DND-41 (cell line): ENCODE results near the gene PDZRN3.

ENCODE experiments used
- ATAC-seq: fragments of 200-7000 bp; cut with Tn5 transposase; 3 replicates; pipeline ENCODE4 v1.9.1; 2021; ENCODE audit warnings: low read depth; ENCODE audit not compliant: insufficient read depth
- DNase-seq: peaks from one replicate; pipeline ENCODE4 v3.0.0-alpha.2; 2020
- H2AFZ ChIP-seq: 2 replicates; pipeline ENCODE4 v1.6.0; 2012; ENCODE audit warnings: low read depth, low read length
- H3K27ac ChIP-seq: 2 replicates; pipeline ENCODE4 v1.5.1; 2012; ENCODE audit warnings: low read length, inconsistent platforms
- H3K27me3 ChIP-seq: fragments of 200-600 bp; sonication (generic); 2 replicates; pipeline ENCODE4 v1.6.0; 2012; ENCODE audit warnings: low read length, mild to moderate bottlenecking, inconsistent platforms; ENCODE audit not compliant: insufficient read depth, poor library complexity
- H3K36me3 ChIP-seq: 2 replicates; pipeline ENCODE4 v1.5.1; 2012; ENCODE audit warnings: low read length, inconsistent platforms; ENCODE audit not compliant: insufficient read depth
- H3K4me1 ChIP-seq: 2 replicates; pipeline ENCODE4 v1.5.1; 2012; ENCODE audit warnings: mild to moderate bottlenecking, low read length; ENCODE audit not compliant: insufficient read depth
- H3K4me2 ChIP-seq: 2 replicates; pipeline ENCODE4 v1.6.0; 2012; ENCODE audit warnings: mild to moderate bottlenecking, moderate library complexity, low read length, inconsistent platforms; ENCODE audit not compliant: insufficient read depth
- H3K4me3 ChIP-seq, 2 experiments: fragments of 200-600 bp in 1 of 2; shearing (Covaris generic) in 1 of 2; 2 replicates each; pipeline ENCODE4 v1.5.1; 2012 to 2016; ENCODE audit warnings: inconsistent platforms in 2 of 2, low read length in 2 of 2, mild to moderate bottlenecking in 2 of 2, low read depth in 1 of 2, moderate library complexity in 1 of 2
- H3K79me2 ChIP-seq: 2 replicates; pipeline ENCODE4 v1.6.0; 2012; ENCODE audit warnings: low read length, inconsistent platforms; ENCODE audit not compliant: insufficient read depth
- H3K9ac ChIP-seq: 2 replicates; pipeline ENCODE4 v1.6.0; 2012; ENCODE audit warnings: low read depth, mild to moderate bottlenecking, inconsistent platforms, low read length, moderate library complexity
- H3K9me3 ChIP-seq: 2 replicates; pipeline ENCODE4 v1.5.1; 2012; ENCODE audit warnings: low read length, moderate library complexity, mild to moderate bottlenecking, inconsistent platforms; ENCODE audit not compliant: insufficient read depth, severe bottlenecking
- H4K20me1 ChIP-seq: 2 replicates; pipeline ENCODE4 v1.6.0; 2012; ENCODE audit warnings: low read length; ENCODE audit not compliant: insufficient read depth
- CTCF ChIP-seq: IDR thresholded peaks from 2 replicates; pipeline ENCODE4 v1.5.1; 2012; ENCODE audit warnings: borderline replicate concordance, low read length, moderate library complexity, mild to moderate bottlenecking; ENCODE audit not compliant: poor library complexity, severe bottlenecking; ENCODE audit errors: extremely low read depth
- EZH2 ChIP-seq: IDR thresholded peaks from 3 replicates; pipeline ENCODE4 v1.6.1; 2012; ENCODE audit warnings: borderline replicate concordance, low read depth, mild to moderate bottlenecking, moderate library complexity, low read length, inconsistent platforms; ENCODE audit not compliant: severe bottlenecking

Gene PDZRN3

GRCh38 chr3:73555076-73555475 is 69.7 kb downstream of the PDZRN3 start:
- ATAC-seq (no peak), DNase-seq (no peak)
- Histone ChIP-seq H3K79me2 (no peaks in the 10 kb centered on the region), H3K27ac (no peak overlapping the region), H4K20me1 (no peaks in the 10 kb centered on the region), H3K4me2 (no peak overlapping the region), H3K4me3 (no peak overlapping the region), H3K36me3 (no peaks in the 10 kb centered on the region), H3K9ac (no peak overlapping the region), H2AFZ (no peak overlapping the region), H3K4me1 (no peaks in the 10 kb centered on the region), H3K9me3 (no peaks in the 10 kb centered on the region), H3K27me3 (peaks cover 8% of the 10 kb centered on the region)
- TF ChIP-seq EZH2 (no peak), CTCF (no peak)

GRCh38 chr3:73552700-73553099 is 72.0 kb downstream of the PDZRN3 start:
- Histone ChIP-seq H3K4me2 (no peak overlapping the region), H2AFZ (no peak overlapping the region), H4K20me1 (no peaks in the 10 kb centered on the region), H3K9me3 (no peaks in the 10 kb centered on the region), H3K36me3 (no peaks in the 10 kb centered on the region), H3K79me2 (no peaks in the 10 kb centered on the region), H3K4me3 (no peak overlapping the region), H3K27me3 (peaks cover 5% of the 10 kb centered on the region), H3K9ac (no peak overlapping the region), H3K27ac (no peak overlapping the region), H3K4me1 (no peaks in the 10 kb centered on the region)
- DNase-seq (no peak), ATAC-seq (no peak)
- TF ChIP-seq EZH2 (no peak), CTCF (no peak)

GRCh38 chr3:73550032-73550431 is 74.7 kb downstream of the PDZRN3 start:
- Histone ChIP-seq H3K9me3 (no peaks in the 10 kb centered on the region), H3K27me3 (no peaks in the 10 kb centered on the region), H3K27ac (no peak overlapping the region), H4K20me1 (no peaks in the 10 kb centered on the region), H3K4me1 (no peaks in the 10 kb centered on the region), H3K9ac (no peak overlapping the region), H3K79me2 (no peaks in the 10 kb centered on the region), H3K4me3 (no peak overlapping the region), H3K36me3 (no peaks in the 10 kb centered on the region), H3K4me2 (no peak overlapping the region), H2AFZ (no peak overlapping the region)
- DNase-seq (no peak), ATAC-seq (no peak)
- TF ChIP-seq EZH2 (no peak), CTCF (no peak)

GRCh38 chr3:73549051-73549600 is 75.6 kb downstream of the PDZRN3 start:
- Histone ChIP-seq H3K4me3 (no peak overlapping the region), H2AFZ (no peak overlapping the region), H3K27me3 (no peaks in the 10 kb centered on the region), H3K9me3 (no peaks in the 10 kb centered on the region), H4K20me1 (no peaks in the 10 kb centered on the region), H3K9ac (no peak overlapping the region), H3K4me1 (no peaks in the 10 kb centered on the region), H3K4me2 (no peak overlapping the region), H3K27ac (no peak overlapping the region), H3K79me2 (no peaks in the 10 kb centered on the region), H3K36me3 (no peaks in the 10 kb centered on the region)
- DNase-seq (no peak), ATAC-seq (no peak)
- TF ChIP-seq EZH2 (no peak), CTCF (no peak)
